ENCODE measurements around the gene TRAF7.
"Not testable (repeated sequence)": the region's sequence is repeated elsewhere in the genome, so short reads cannot be mapped to it uniquely, and the experiment has no call there.

The TRAF7 gene

GRCh38 chr16:2184346-2184745 is 28.8 kb downstream of the TRAF7 start:
- DNase-seq, result no peak

DNA sequence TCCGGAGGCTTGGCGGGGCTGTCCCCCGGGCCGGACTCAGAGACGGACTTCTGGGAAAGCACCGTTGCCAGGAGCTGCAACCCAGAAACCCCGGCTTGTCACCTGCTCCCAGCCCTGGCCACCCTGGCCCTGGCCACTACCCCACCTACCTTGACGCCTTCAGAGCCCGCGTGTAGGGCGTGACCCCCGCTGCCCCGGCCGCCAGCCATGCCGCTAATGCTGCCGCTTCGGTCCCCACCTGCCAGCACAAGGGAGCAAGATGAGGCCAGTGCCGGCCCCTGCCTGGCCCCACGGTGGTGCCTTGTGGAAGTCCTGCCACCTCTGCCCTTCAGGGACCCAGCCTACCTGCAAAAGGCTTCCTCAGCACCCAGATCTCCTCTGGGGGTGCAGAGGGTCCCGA is 29.4 kb downstream of the TRAF7 start:
- DNase-seq, result no peak

DNA sequence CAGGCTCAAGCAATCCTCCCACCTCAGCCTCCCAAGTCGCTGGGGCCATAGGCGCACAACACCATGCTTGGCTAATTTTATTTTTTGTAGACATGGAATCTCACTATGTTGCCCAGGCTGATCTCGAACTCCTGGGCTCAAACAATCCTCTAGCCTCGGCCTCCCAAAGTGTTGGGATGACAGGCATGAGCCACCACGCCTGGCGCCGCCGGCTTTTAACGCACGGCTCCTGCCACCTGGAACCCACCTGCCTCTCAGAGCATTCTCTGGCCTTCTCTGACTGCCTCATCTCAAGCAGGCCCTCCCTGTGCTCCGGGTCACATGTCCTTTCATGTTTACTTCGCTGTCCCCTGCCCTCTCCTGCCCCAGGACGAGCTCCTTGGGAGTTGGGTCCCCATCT is 30.5 kb downstream of the TRAF7 start:
- DNase-seq, result no peak

GRCh38 chr16:2186505-2186904 is 30.9 kb downstream of the TRAF7 start:
- no peak for DNase-seq

DNA sequence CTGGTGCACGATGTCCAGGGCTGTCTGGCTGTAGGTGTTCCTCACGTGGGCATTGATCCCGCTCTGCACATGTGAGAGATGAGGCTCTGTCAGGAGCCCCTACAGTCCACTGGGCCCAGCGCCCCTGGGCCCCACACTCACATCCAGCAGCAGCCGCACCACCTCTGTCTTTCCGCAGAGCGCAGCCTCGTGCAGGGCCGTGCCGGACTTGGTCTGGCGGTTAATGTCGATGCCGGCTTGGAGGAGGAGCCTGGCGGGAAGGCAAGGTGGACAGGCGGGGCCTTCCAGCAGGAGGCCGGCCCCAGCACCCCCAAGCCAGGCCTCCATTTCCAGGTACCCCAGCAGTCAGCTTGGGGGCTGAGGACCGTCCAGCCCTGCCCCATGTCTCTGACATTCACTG is 31.6 kb downstream of the TRAF7 start:
- DNase-seq, result no peak

GRCh38 chr16:2188395-2188794 is 32.8 kb downstream of the TRAF7 start:
- DNase-seq, result no peak

- DNase-seq, result no peak
Measured at GRCh38 chr16:2189252-2189893, 33.8 kb downstream of the TRAF7 start.

DNA sequence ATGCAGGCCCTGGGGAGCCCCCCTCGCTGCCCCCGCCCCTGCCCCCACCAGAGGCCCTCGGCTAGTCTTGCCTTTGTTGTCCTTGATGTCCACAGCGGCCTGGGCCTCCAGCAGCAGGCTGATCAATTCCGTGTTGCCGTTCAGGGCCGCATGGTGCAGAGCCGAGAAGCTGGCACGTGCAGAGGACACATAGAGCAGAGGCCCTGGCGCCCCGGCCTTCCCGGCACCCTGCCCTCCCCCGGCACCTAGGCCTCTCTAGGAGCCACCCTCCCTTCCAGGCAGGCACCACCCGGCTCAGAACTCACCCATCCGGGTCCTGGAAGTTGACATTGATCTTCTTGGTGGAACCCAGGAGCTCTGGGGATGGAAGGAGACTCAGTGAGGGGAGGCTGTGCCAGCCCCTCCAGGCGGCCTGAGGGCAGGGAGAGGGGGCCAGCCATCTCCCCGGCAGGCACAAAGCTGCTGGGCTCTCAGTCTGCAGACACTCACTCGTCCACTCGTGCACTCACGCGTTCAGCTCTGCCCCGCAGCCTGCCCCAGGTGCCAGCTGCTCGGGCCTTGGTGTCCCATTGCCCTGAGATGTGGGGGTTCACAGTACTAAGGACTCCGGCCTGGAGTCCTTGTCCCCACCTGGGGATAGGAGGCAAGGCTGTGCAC is 34.5 kb downstream of the TRAF7 start:
- DNase-seq, result no peak

- DNase-seq, result no peak
Measured at GRCh38 chr16:2190659-2191445, 35.3 kb downstream of the TRAF7 start.

DNA sequence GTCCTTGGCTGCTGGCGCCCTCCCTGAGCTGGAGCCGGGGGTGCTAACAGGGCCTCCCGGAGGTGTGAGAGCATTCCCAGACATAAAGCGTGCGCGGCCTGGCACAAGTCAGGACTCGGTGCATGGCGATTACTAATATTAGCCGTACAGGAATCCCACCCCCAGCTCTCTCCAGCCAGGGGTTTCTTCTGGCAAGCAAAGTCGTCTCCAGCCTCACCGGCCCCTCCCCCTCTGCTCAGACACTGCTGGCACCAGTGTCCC is 35.8 kb downstream of the TRAF7 start:
- DNase-seq, result no peak

DNA sequence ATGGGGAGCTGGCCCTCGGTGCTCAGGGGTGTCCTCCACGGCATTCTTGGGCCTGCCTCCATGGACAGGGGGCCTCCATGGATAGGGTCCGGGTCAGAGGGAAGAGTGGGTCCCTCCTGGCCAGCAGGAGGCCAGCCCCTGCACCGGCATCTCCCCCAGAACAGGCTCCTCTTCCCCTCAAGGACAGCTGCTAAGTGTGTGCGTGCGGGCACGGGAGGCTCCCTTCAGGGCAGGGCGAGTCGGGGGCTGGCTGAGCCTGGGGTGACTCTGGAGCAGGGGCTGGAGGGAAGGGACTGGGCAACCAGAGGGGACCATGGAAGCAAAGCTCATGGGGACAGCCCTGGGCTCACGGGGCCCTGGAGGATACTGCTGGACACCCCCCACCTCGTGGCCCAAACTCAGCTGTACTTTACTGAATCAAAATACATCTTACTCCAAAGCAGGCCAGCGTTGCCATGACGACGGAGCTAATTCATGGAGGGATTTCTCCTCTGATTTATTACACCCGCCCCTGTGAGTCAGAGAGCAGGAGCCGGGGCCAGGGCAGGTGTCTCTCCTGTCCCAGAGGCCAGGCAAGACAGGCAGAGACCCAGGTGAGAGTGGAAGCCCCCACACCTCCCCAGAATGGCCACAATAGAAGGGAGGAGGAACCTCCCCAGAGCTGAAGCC is 38.7 kb downstream of the TRAF7 start:
- DNase-seq, result no peak

DNA sequence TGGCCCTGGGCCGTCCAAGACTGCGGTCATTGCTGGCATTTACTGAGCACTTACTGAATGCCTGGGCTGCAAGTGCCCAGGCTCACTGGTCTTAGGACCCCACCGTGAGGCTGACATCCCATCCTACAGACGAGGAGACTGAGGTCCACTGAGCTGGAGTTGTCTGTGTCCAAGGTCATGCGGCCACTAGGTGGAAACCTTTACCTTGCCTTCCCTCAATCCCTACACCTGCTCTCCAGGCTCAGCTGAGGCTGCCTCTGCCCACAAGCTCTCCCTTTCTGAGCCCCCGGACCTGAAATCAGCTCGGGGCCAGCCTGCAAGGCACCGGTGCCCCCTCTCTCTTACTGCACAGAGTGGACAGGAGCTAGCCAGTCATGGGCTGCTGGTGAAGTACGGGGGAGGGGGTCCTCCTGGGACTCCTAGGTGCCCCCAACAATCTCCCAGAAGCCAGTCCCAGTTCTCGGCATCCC is 39.3 kb downstream of the TRAF7 start:
- DNase-seq, result no peak

DNA sequence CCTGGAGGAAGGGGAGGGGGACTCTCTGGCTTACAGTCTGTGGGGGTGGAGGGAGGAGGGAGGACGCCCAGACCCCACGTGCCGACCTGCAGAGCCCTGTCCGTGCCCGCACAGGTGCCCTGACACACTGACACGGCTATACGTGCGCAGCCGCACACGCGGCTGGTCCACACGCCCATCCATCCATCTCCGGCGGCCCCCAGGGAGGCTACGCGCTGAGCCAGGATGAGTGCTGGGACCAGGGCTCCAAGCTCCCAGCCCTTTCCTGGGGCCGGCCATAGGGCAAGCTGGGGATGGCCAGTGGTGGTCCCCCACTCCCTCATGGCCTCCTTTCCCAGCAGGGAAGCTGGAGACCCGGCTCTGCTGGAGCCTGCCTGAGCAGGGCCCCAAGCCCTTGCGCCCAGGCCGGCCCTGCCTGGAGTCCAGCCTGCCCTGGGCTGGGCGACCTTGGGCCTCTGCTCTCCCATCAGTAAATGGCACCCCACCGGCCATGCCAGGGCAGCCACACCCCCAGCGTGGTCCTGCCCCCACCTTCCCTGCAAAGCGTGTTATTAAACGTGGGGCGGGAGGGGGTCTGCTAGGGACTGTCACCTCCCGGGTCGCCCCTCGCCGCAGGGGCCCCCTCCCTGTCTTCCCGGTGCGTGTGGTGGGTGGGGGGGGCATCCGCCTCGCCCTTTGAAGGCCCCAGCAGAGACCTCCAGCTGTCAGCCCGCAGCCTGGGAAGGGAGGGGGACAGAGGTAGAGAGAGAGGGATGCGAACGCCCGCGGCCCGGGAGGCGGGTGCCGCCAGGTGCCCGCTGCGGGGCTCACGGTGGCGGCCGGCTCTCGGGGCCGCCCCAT is 40.0 kb downstream of the TRAF7 start:
- no peak for DNase-seq

GRCh38 chr16:2196162-2196980 is 40.8 kb downstream of the TRAF7 start, which contains the start of gene CASKIN1:
TSS of gene CASKIN1 (minus strand) at chr16:2196605. CDS start at chr16:2196432, 173 bp downstream.
- no peak for DNase-seq

DNA sequence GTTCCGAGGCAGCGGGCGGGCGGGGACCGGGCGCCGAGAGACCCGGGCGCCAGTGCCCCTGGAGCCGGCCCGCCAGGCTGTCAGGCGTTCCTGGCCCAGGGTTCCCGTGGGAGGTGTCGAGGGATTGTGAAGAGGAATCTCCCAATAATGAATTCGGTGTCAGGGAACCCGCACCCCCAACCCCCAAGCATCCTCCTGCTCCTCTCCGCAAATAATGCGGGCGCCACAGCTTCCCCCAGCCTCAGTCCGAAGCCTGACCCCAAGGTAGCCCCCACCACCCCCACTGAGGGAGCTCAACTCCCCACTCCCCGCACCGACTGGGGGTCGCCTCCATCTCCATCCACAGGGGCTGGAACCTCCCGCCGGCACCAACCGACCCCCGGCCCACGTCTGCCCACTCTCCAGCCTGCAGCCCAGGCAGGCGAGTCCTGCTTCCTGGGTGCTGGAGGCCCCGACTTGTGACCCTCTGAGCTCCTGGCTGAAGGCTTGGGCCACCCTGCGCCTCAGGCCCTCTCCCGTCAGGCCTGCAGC is 41.5 kb downstream of the TRAF7 start:
- DNase-seq, result no peak

GRCh38 chr16:2197765-2198164 is 42.2 kb downstream of the TRAF7 start:
- DNase-seq, result no peak

DNA sequence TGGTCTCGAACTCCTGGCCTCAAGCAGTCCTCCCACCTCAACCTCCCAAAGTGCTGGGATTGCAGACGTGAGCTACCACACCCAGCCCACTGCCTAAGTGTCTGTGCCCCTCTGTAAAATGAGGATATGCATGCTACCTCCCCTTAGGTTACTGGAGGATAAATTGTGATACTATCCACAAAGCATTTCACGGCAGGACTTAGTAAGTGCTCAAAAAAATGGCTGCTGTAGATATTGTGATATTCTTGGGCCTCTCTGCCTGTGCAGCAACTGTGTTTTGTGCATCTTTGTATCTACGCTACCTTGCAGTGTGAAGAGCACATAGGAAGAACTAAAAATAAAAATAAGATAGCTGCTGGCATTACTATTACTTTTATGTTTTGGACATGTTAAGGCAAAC is 42.7 kb downstream of the TRAF7 start:
- DNase-seq, result no peak

DNA sequence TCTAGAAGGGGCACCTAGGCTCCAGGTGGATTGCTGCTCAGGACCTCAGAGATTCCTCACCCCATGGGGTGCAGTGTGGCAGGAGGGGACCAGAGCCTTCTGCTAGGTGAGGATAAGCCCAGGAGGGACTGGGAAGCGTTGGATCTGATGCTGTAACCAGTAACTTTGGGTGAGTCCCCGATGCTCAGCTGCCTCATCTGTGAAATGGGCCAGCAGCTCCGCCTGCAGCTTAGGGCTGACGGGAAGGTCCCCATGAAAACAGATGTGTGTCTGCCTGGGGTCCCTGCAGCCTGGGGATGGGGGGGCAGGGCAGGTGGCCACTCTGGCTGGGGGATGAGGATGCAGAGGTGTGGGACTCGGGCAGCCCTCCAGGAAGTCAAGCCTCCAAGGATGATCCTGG is 43.5 kb downstream of the TRAF7 start:
- no peak for DNase-seq

- no peak for DNase-seq
Measured at GRCh38 chr16:2199621-2200139, 44.1 kb downstream of the TRAF7 start.

GRCh38 chr16:2200313-2200712 is 44.7 kb downstream of the TRAF7 start:
- no peak for DNase-seq

DNA sequence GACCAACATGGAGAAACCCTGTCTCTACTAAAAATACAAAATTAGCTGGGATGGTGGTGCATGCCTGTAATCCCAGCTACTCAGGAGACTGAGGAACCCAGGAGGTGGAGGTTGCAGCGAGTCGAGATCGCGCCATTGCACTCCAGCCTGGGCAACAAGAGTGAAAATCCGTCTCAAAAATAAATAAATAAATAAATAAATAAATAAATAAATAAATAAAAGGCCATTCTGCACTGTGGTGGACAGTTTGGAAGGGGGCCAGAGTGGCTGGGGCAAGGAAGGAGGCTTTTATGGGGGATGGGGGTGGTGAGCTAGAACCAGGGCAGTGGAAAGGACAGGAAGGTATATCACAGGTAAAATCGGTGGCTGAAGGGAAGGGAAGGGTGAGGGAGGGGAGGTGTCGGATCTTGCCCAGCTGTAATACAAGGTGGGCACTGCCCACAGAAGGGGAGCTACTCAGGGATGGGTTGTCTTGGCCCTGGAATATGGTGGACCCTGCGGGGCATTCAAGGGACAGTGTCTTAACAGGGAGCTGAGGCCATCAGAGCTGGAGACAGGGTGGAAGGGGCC is 47.6 kb downstream of the TRAF7 start:
- DNase-seq, result not testable (repeated sequence)
